Epithelial cell of esophagus (primary cell): ENCODE data around the gene NARS2.
A peak's percentile ranks its signal among the peaks of the same experiment; 100 is the strongest.

Experiments
- DNase-seq: peaks from one replicate; pipeline ENCODE4 v3.0.0; 2010; ENCODE audit warnings: low read depth
- H3K4me3 ChIP-seq: 2 replicates; pipeline ENCODE4 v1.5.1; 2011; ENCODE audit warnings: mild to moderate bottlenecking, low read length, control low read depth
- CTCF ChIP-seq: IDR thresholded peaks from 2 replicates; pipeline ENCODE4 v1.5.1; 2011; ENCODE audit warnings: low read depth, mild to moderate bottlenecking, low read length, control low read depth, inconsistent platforms; ENCODE audit not compliant: insufficient read depth; ENCODE audit errors: missing control alignments

Gene NARS2

DNA sequence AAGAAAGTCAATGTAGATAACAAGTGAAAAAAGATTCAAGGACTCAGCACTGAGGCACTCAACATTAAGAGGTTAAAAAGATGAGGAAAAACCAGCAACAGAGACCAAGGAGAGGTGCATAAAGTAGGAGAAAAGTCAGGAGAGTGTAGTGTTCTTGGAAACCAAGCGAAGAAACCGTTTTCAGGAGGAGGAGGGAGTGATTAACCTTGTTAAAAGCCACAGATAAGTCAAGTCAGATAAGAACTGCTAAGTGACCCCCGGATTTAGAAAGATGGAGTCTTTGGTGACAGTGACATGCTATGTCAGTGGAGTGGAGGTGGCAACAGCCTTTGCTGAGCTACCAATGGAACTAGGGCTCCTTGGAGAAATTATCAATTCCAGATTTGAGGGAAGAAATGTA, 13.9 kb upstream of the NARS2 start:
- TF ChIP-seq CTCF: no peak

DNA sequence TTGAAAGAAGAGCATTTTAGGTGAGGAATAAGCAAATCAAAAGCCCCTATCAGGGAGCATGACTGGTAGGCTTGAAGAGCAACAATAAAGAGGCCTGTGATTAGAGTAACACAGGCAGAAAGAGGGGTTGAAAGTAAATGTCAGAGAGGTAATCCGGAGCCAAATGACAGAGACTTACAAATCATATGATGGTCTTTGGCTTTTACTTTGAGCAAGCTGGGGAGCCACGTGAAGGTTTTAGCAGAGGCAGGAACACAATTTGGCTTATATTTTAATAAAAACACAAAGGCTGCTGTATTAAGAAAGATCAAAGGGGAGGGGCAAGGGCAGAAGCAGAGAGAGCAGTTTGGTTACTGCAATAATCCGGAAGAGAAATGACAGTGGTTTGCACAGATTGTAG, 12.8 kb upstream of the NARS2 start:
- no peak for DNase-seq
- TF ChIP-seq CTCF: no peak
- H3K4me3 ChIP-seq: no peak overlapping the region

More for the DNA sequence above, 13.9 kb upstream of the NARS2 start:
- DNase-seq: no peak
- no peak overlapping the region for H3K4me3 ChIP-seq

DNA sequence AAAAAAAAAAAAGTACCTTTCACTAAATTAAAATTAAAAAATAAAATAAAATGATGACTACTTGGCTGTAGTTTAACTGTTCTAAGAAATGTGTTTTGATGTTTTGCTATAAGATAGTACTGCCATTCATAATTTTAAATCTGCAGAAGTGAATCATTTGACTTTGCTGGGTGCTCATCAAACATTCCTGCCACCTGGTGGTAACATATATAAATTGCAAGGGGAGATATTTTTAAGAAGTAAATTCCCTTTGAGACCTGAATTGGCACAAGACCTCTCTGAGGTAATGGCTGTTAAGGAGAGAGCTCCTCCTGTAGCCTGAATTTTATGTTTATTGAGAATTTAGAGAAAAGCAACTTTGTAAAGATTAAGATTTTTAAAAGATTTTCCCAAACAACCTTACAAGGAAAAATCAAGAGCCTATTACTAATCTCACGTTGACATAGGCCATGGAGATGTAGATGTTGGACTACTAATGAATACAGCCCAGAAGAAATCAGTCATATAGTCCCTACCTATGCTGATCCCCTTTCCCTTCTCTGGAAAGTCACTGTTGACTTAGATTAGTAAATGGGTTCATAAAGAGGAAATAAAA, 11.9 kb upstream of the NARS2 start:
- no peak overlapping the region for H3K4me3 ChIP-seq
- peak; percentile 33 for DNase-seq
- TF ChIP-seq CTCF: peak; percentile 50

- TF ChIP-seq CTCF: no peak
- H3K4me3 ChIP-seq: no peak overlapping the region
- no peak for DNase-seq
Observed at GRCh38 chr11:78583889-78584288, 9.2 kb upstream of the NARS2 start.

- no peak overlapping the region for H3K4me3 ChIP-seq
- DNase-seq: no peak
- TF ChIP-seq CTCF: no peak
Observed at GRCh38 chr11:78577495-78577894, 2.8 kb upstream of the NARS2 start.

GRCh38 chr11:78576549-78577097, 2.0 kb upstream of the NARS2 start:
- no peak for DNase-seq
- H3K4me3 ChIP-seq: no peak overlapping the region
- no peak for TF ChIP-seq CTCF

GRCh38 chr11:78575478-78575877, 814 bp upstream of the NARS2 start:
- DNase-seq: no peak
- H3K4me3 ChIP-seq: peak overlapping the region; percentile 90
- TF ChIP-seq CTCF: no peak
